NK-92 treated with Interleukin-12 subunit alpha and Interleukin-12 subunit beta, amount 100 ng/mL, for 24 hours (cell line): ENCODE measurements around the gene OPTN.
"Not testable (repeated sequence)": the region's sequence is repeated elsewhere in the genome, so short reads cannot be mapped to it uniquely, and the experiment has no call there.

Experiments used
- DNase-seq: peaks from one replicate; lab custom pipeline; 2025; lab: John Stamatoyannopoulos, UW

The OPTN gene

DNA sequence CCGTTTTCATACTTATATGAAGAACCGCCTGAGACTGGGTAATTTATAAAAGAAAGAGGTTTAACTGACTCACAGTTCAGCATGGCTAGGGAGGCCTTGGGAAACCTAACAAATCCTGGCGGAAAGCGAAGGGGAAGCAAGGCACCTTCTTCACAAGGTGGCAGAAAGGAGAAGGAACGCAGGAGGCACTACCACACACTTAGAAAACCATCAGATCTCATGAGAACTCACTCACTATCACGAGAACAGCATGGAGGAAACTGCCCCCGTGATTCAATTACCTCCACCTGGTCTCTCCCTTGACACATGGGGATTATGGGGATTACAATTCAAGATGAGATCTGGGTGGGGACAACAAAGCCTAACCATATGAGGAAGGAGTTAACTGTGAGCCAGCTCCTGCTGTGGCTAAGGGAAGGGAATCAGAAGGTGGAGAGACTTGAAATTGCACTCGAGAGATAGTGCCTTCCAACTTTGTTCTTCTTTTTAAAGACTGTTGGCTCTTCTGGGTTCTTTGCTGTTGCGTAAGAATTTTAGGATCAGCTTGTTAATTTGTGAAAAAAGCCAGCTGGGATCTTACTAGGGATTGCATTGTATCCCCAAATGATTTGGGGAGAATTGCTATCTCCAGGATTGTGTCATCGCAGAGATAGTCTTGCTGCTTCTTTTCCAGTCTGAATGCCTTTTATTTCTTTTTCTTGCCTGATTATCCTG, 21.0 kb downstream of the OPTN start:
- DNase-seq = no peak

DNA sequence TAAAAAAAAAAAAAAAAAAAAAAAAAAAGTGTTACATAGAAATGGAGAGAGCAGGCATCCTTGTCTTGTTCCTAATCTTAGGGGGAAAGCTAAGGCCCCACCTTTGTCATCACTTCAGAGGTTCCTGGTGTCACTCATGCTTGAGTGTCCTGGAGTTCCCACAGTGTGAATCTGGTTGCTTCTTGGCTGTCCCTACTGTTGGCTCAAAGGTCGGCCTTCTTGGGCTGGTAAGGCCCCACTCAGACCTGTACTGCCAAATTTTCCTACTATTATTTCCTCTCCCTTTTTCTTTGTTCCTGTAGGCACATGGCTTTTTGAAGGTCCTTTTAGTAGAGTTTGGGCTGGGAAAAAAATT, 21.5 kb downstream of the OPTN start:
- DNase-seq = no peak

DNA sequence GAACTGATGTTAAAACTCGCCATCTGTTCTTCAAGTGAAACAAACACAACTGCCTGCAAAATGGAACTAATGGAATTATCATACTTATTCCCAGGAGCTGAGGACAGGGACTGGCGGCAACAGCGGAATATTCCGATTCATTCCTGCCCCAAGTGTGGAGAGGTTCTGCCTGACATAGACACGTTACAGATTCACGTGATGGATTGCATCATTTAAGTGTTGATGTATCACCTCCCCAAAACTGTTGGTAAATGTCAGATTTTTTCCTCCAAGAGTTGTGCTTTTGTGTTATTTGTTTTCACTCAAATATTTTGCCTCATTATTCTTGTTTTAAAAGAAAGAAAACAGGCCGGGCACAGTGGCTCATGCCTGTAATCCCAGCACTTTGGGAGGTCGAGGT, 36.7 kb downstream of the OPTN start:
- DNase-seq = no peak

DNA sequence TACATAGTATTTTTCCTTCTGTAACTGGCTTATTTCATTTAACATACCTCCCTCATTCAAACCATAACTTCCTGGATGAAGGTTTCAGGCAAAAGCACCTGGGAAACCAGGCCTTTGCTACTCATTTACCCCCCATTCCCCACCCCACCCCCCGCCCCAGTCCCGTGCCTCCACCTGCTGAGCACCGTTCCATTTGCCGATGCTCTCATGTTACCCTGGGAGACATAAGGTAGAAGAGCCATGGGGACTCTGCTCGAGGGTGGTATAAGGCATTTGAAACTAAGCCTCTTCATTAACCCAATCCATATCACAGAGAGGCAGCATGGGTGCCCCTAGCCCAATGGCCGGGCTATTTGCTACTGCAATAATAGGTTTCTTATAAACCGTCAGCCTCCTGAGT, 39.2 kb downstream of the OPTN start:
- no peak for DNase-seq

DNA sequence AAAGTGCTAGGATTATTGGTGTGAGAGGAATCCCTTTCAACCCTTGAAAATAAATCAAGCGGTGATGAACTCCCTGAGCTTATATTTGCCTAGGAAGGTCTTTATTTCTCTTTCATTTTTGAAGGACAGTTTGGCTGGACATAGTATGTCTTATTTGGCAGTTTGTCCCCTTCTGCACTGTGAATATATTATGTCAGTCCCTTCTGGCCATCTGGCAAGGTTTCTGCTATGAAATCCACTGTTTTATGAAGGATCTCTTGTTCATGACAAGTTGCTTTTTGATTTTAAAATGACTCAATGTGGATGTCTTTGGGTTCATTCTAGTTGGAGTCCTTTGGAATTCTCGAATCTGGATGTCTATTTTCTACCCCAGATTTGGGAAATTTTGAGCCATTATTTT, 39.7 kb downstream of the OPTN start:
- DNase-seq = no peak

GRCh38 chr10:13140627-13141190, 40.7 kb downstream of the OPTN start:
- no peak for DNase-seq

DNA sequence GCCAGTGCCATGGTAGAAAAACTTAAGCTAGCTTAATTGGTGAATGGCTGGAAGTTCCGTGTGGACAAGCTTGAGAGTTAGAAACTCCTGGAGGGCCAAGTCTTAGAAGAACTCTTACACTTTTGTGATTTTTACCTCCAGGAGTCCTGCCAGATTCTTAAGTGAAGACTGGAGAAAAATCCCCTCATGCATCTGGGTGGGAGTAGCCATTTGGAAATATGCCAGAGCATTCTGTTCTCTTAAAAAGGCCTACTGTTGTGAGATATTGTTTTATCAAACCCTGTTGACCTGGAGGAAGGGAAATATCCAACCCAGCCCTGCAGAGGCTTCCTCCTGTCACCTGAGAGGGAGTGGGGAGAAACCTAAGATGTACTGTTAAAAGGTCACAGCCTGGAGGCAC, 43.8 kb downstream of the OPTN start:
- no peak for DNase-seq

- no peak for DNase-seq
Measured at GRCh38 chr10:13144814-13145213, 44.9 kb downstream of the OPTN start.

DNA sequence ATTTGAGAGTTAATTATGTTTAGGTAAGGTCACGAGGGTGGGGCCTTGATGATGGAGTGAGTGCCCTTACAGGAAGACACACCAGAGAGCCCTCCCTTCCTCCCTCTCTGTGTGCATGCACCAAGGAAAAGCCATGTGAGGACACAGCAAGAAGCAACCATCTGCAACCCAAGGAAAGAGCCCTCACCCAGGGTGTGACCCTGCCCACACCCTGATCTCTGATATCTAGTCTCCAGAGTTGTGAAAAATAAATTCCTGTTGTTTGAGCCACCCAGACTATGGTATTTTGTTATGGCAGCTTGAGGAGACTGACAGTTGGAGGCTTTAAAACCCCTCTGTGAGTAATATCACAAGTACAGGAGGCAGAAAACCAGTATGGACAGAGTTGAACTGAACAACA, 46.4 kb downstream of the OPTN start:
- no peak for DNase-seq

DNA sequence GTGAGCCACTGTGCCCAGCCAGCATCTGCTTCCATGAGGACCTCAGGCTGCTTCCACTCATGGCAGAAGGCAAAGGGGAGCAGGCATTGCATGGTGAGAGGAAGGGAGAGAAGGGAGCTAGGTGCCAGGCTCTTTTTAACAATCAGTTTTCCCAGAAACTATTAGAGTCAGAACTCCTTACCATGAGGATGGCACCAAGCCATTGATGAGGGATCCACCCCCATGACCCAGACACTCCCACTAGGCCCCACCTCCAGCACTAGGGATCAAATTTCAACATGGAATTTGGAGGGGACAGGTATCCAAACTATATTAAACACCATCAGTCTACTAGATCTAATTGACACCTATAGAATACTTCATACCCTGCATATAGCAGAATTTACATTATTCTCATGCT, 47.2 kb downstream of the OPTN start:
- no peak for DNase-seq

DNA sequence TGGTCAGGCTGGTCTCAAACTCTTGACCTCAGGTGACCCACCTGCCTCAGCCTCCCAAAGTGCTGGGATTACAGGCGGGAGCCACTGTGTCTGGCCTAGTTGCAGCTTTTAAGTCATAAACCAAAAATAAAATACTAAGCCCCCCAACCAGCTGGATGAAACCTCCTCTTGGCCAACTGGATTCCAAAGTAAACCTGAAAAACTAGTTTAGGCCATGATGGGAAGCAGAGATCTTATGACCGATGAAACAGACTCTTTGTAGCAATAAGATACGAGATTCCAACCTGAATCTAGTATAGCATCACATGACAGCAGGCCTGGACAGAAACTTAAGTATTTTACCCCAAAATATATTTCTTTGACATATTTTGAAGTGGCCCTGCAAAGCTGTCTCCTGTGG, 52.3 kb downstream of the OPTN start:
- DNase-seq = no peak

GRCh38 chr10:13155860-13156259, 55.9 kb downstream of the OPTN start:
- not testable (repeated sequence) for DNase-seq

- no peak for DNase-seq
Measured at GRCh38 chr10:13158401-13158800, 58.4 kb downstream of the OPTN start.

- DNase-seq = peak; percentile 95
Measured at GRCh38 chr10:13160934-13161856, 61.2 kb downstream of the OPTN start, which contains the start of gene MCM10. MCM10 (plus strand) TSS chr10:13161558; CDS start chr10:13164203, 2,645 bp downstream.

DNA sequence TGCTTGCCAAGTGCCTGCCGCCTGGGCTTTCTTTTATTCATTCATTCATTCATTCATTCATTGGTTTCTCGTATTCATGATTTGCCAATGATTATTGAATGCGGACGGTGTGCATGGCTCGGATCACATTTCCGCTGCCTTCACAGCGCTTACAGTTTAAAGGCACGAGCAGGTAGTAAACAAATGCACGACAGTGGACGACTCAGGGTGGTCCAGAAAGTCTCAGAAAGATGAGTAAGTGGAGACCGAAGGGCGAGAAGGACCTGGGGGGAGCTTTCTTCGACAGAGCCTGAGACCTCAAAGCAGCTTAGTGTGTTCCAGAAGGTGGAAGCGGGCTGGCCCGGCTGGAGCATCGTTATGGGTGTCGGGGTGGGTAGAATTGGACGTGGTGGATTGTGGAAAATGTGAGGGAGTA, 61.9 kb downstream of the OPTN start:
- DNase-seq = no peak

- DNase-seq = no peak
Measured at GRCh38 chr10:13163859-13164258, 63.9 kb downstream of the OPTN start.

DNA sequence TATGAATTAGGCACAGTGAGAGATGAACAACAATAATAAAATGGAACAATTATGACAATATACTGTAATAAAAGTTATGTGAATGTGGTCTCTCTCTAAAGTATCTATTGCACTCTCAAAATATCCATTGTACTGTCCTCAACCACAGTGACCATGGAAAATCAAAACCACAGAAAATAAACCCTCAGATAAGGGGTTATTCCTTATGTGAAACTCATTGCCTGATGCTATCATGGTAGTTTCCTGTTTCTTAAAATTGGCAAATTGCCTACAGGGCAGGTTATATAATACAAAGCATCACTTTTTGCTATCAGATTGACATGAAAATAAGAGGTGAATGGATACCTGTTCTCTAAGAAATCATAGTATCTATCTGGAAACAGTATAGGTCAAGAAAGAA, 65.2 kb downstream of the OPTN start:
- no peak for DNase-seq

DNA sequence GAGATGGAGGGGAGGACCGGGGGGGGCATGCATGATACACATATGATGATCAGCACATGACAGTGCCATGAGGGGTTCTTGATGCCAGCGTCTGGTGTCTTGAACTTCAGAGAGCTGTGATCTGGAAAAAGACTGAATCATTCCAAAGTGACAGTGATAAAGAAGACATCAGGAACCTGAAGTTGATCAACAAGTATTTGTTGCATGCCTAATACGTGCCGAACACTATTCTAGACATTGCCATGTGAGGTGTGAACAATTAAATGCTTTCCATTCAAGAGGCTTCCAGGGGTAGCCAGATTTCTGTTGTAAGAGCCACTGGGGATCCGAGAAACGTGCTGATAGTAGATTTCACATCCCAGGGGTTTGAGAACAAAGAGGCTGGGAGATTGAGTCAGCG, 67.6 kb downstream of the OPTN start:
- no peak for DNase-seq

DNA sequence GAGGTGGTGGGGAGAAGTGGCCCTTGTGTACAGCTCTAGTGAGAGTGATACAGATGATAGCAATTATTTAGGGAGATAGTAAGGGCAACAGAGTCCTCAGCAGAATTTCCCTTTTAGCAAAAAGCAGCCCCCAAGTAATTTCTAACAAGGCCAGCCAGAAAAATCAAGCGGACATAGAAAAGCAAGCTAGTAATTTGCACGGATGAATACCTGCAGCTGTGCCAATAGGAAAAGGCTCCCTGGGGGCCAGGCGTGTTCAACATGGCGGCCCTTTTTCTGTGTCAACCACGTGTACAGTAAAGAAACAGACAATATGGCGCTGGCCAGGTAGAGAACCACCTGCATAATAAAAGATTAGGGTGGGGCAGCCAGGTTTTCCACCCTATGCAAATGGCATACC, 68.8 kb downstream of the OPTN start:
- DNase-seq = no peak

GRCh38 chr10:13173616-13174015, 73.7 kb downstream of the OPTN start:
- DNase-seq = no peak

- DNase-seq = no peak
Measured at GRCh38 chr10:13180788-13181187, 80.8 kb downstream of the OPTN start.

- DNase-seq = no peak
Measured at GRCh38 chr10:13182424-13182823, 82.5 kb downstream of the OPTN start.

DNA sequence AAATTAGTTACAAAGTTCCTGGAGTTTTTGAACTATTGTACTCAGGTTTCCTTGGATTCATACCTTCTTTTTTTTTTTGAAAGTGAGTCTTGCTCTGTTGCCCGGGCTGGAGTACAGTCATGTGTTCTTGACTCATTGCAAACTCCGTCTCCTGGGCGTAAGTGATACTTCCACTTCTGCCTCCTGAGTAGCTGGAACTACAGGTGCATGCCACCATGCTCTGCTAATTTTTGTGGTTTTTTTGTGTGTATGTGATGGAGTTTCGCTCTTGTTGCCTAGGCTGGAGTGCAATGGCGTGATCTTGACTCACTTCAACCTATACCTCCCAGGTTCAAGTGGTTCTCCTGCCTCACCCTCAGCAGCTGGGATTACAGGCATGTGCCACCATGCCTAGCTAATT, 83.7 kb downstream of the OPTN start:
- no peak for DNase-seq
